A549 (cell line): ENCODE data around the gene BMX. TPM values are rescaled to one million over a fixed set of nuclear protein-coding genes. Genes with fewer than 3 reads are reported as not detected.

Experiments
- ATAC-seq, 2 experiments: fragments of 200-7000 bp in 1 of 2; fragments of >200 bp in 1 of 2; cut with Nextera tagmentation in 1 of 2; cut with Tn5 transposase in 1 of 2; 3 replicates each; pipeline versions ENCODE4 v1.8.0 to v1.9.1; 2018 to 2020; ENCODE audit warnings: mild to moderate bottlenecking in 1 of 2, moderate library complexity in 1 of 2
- CTCF ChIA-PET: fragments of 300-600 bp; sonication (Branson Sonifier 250); formaldehyde crosslinking; extraction: SDS; loops from one replicate; lab custom pipeline; 2021; ENCODE audit warnings: antibody characterized with exemption, inconsistent platforms; lab: Yijun Ruan, JAX
- POLR2A ChIA-PET: fragments of 350-600 bp; formaldehyde crosslinking; extraction: SDS; loops from one replicate; lab custom pipeline; 2021; ENCODE audit warnings: antibody characterized with exemption, inconsistent platforms; lab: Yijun Ruan, JAX
- DNase-seq, 2 experiments: peaks; one replicate each; pipeline versions ENCODE4 v3.0.0 to v3.0.0-alpha.2; 2011 to 2016; ENCODE audit warnings: low read depth in 1 of 2, low spot score in 1 of 2
- FAIRE-seq: peaks from 2 replicates; lab custom pipeline; 2011; peaks lifted over from hg19 to GRCh38; lab: Jason Lieb, UNC
- H3K27ac ChIP-seq, 2 experiments: fragments of >200 bp; sonication (Bioruptor Twin); formaldehyde crosslinking; 3 replicates each; pipeline ENCODE4 v1.5.1; 2016 to 2017
- H3K4me1 ChIP-seq: fragments of >200 bp; sonication (Bioruptor Twin); formaldehyde crosslinking; 3 replicates; pipeline ENCODE4 v1.6.1; 2016
- H3K4me2 ChIP-seq: fragments of >200 bp; sonication (Bioruptor Twin); formaldehyde crosslinking; 3 replicates; pipeline ENCODE4 v1.6.1; 2016
- H3K4me3 ChIP-seq: fragments of >200 bp; sonication (Bioruptor Twin); formaldehyde crosslinking; 3 replicates; pipeline ENCODE4 v1.5.1; 2016
- H3K9me3 ChIP-seq: fragments of >200 bp; sonication (Bioruptor Twin); formaldehyde crosslinking; 3 replicates; pipeline ENCODE4 v1.6.1; 2016
- CBX2 ChIP-seq: fragments of 200-600 bp; sonication (generic); IDR thresholded peaks from 2 replicates; pipeline ENCODE4 v1.6.1; 2016; ENCODE audit warnings: low read depth, mild to moderate bottlenecking, borderline replicate concordance
- CEBPB ChIP-seq, 2 experiments: fragments of >200 bp in 1 of 2; sonication (Bioruptor Twin) in 1 of 2; formaldehyde crosslinking in 1 of 2; IDR thresholded peaks; 2 replicates each; pipeline ENCODE4 v1.6.1; 2012 to 2016
- E2F6 ChIP-seq: IDR thresholded peaks from 2 replicates; pipeline ENCODE4 v1.6.1; 2012; ENCODE audit warnings: low read depth, borderline replicate concordance
- EHF ChIP-seq: fragments of 250-450 bp; sonication (Bioruptor Pico); IDR thresholded peaks from 2 replicates; pipeline ENCODE4 v1.5.0; 2020; ENCODE audit warnings: mild to moderate bottlenecking
- EP300 ChIP-seq, 2 experiments: fragments of >200 bp; sonication (Bioruptor Twin); formaldehyde crosslinking; IDR thresholded peaks; 2 replicates in 1 of 2; 3 replicates in 1 of 2; pipeline ENCODE4 v1.6.1; 2016 to 2017
- FOSB ChIP-seq: fragments of 250-450 bp; sonication (Bioruptor Pico); IDR thresholded peaks from 2 replicates; pipeline ENCODE4 v1.5.0; 2020; ENCODE audit warnings: mild to moderate bottlenecking, moderate library complexity
- FOSL2 ChIP-seq, 2 experiments: fragments of 450-650 bp in 1 of 2; fragments of >200 bp in 1 of 2; sonication (Bioruptor Twin) in 1 of 2; formaldehyde crosslinking; IDR thresholded peaks; 2 replicates each; pipeline versions ENCODE4 v1.5.0 to v1.6.1; 2016 to 2020; ENCODE audit warnings: mild to moderate bottlenecking in 1 of 2, moderate library complexity in 1 of 2
- FOXS1 ChIP-seq: fragments of 250-450 bp; sonication (Bioruptor Pico); IDR thresholded peaks from 2 replicates; pipeline ENCODE4 v1.5.0; 2020; ENCODE audit warnings: mild to moderate bottlenecking, moderate library complexity
- HES2 ChIP-seq: fragments of >200 bp; sonication (Bioruptor Twin); formaldehyde crosslinking; IDR thresholded peaks from 2 replicates; pipeline ENCODE4 v1.6.1; 2016
- HOXA7 ChIP-seq: fragments of 250-450 bp; sonication (Bioruptor Pico); IDR thresholded peaks from 2 replicates; pipeline ENCODE4 v1.5.0; 2020; ENCODE audit warnings: mild to moderate bottlenecking, moderate library complexity
- JUNB ChIP-seq: fragments of >200 bp; sonication (Bioruptor Twin); formaldehyde crosslinking; IDR thresholded peaks from 2 replicates; pipeline ENCODE4 v1.6.1; 2016
- MAZ ChIP-seq: fragments of 150-350 bp; IDR thresholded peaks from 2 replicates; pipeline ENCODE4 v1.6.1; 2014; ENCODE audit warnings: antibody characterized with exemption, low read depth, low read length, borderline replicate concordance
- NFE2L2 ChIP-seq: fragments of 150-350 bp; conservative IDR thresholded peaks from 2 replicates; pipeline ENCODE4 v1.6.1; 2014; ENCODE audit warnings: low read length
- NPAS2 ChIP-seq: fragments of 250-450 bp; sonication (Bioruptor Pico); IDR thresholded peaks from 2 replicates; pipeline ENCODE4 v1.8.0; 2022; ENCODE audit warnings: mild to moderate bottlenecking, moderate library complexity, borderline replicate concordance
- NR3C1 ChIP-seq: fragments of >200 bp; sonication (Bioruptor Twin); formaldehyde crosslinking; IDR thresholded peaks from 3 replicates; pipeline ENCODE4 v1.6.1; 2017
- POLR2A ChIP-seq: IDR thresholded peaks from 2 replicates; pipeline ENCODE4 v1.6.1; 2012; ENCODE audit warnings: mild to moderate bottlenecking, low read length
- POLR2AphosphoS2 ChIP-seq: conservative IDR thresholded peaks from 2 replicates; pipeline ENCODE4 v1.6.1; 2012; ENCODE audit warnings: low read length, improper control_type of control experiment, inconsistent platforms
- RARB ChIP-seq: fragments of 250-450 bp; sonication (Bioruptor Pico); IDR thresholded peaks from 2 replicates; pipeline ENCODE4 v1.8.0; 2021; ENCODE audit warnings: mild to moderate bottlenecking, moderate library complexity
- REST ChIP-seq: fragments of 200-600 bp; sonication (generic); IDR thresholded peaks from 2 replicates; pipeline ENCODE4 v1.6.1; 2016; ENCODE audit warnings: antibody characterized with exemption, mild to moderate bottlenecking, moderate library complexity
- SMC3 ChIP-seq: fragments of >200 bp; sonication (Bioruptor Twin); formaldehyde crosslinking; IDR thresholded peaks from 3 replicates; pipeline ENCODE4 v1.6.1; 2018; ENCODE audit warnings: inconsistent platforms
- TFCP2L1 ChIP-seq: fragments of 250-450 bp; sonication (Bioruptor Pico); IDR thresholded peaks from 2 replicates; pipeline ENCODE4 v1.5.0; 2021; ENCODE audit warnings: mild to moderate bottlenecking
- TP53 ChIP-seq: fragments of 250-450 bp; sonication (Bioruptor Pico); IDR thresholded peaks from 2 replicates; pipeline ENCODE4 v1.5.0; 2021; ENCODE audit warnings: mild to moderate bottlenecking, moderate library complexity
- ZC3H11A ChIP-seq: fragments of 450-650 bp; IDR thresholded peaks from 2 replicates; pipeline ENCODE4 v1.6.1; 2014; ENCODE audit warnings: antibody characterized with exemption, mild to moderate bottlenecking
- ZNF302 ChIP-seq: fragments of 250-450 bp; sonication (Bioruptor Pico); IDR thresholded peaks from 2 replicates; pipeline ENCODE4 v1.9.0; 2021; ENCODE audit warnings: inconsistent platforms, mild to moderate bottlenecking, moderate library complexity
- WGBS: methylation state at CpG from one replicate; pipeline ENCODE4 v1.1.6; 2017; ENCODE audit errors: missing lambda C conversion rate; 5-methylcytosine and 5-hydroxymethylcytosine counted together
- polyA plus RNA-seq, 4 experiments: library from polyadenylated mRNA; depleted of rRNA in 3 of 4; stranded (reverse); fragments of >200 nt; fragmentation: RNase III in 1 of 4; extraction: RNeasy Plus Mini Kit Qiagen cat#74134 plus additional on column Dnase treatment in 1 of 4; gene quantifications; 2 replicates in 3 of 4; 3 replicates in 1 of 4; pipeline ENCODE4 v1.2.3, GENCODE V29; 2011 to 2017
- TF ChIP-seq, protein P1 (sequence below): fragments of 450-650 bp; IDR thresholded peaks from 2 replicates; pipeline ENCODE4 v1.6.1; 2014; ENCODE audit warnings: antibody characterized with exemption
- TF ChIP-seq, protein P2 (sequence below): fragments of 250-450 bp; sonication (Bioruptor Pico); IDR thresholded peaks from 2 replicates; pipeline ENCODE4 v1.5.0; 2020; ENCODE audit warnings: low read depth, mild to moderate bottlenecking, moderate library complexity

Gene BMX
- polyA plus RNA-seq, 2 of the 4 experiments (the other 2 are of a cell fraction): not detected

DNA sequence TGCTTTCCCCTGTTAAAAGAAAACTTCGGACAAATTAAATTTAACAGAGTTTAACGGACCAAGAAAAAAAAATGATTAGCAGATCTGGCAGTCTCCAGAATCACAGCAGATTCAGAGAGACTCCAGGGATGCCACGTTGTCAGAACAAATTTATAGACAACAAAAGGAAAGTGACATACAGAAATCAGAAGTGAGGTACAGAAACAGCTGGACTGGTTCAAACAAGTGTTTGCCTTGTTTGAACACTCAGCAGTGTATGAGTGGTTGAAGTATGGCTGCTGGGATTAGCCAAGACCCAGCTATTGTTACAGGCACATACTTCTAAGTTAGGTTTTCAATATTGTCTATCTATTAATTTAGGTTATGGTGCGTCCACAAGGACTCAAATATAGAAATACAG lies 26.6 kb upstream of the BMX start:
- CTCF ChIA-PET: no interaction called here
- ATAC-seq (no peak), DNase-seq (no peak), FAIRE-seq (peak; percentile 54)
- Histone ChIP-seq H3K4me1 (peaks cover 12% of the 10 kb centered on the region), H3K27ac (no peak overlapping the region), H3K4me2 (no peak overlapping the region), H3K4me3 (no peak overlapping the region), H3K9me3 (no peaks in the 10 kb centered on the region)
- POLR2A ChIA-PET: no interaction called here
- 94% methylated on average over 4 of the region's 4 CpGs for WGBS
- TF ChIP-seq HES2 (no peak), NFE2L2 (no peak), NPAS2 (no peak), FOSL2 (IDR thresholded peaks at IDR 0.05) (no peak), FOSL2 (CRISPR knock-in tag; IDR thresholded peaks at IDR 0.05) (no peak), CBX2 (no peak), TP53 (CRISPR knock-in tag) (no peak), POLR2AphosphoS2 (no peak), RARB (CRISPR knock-in tag) (no peak), POLR2A (no peak), JUNB (no peak)

DNA sequence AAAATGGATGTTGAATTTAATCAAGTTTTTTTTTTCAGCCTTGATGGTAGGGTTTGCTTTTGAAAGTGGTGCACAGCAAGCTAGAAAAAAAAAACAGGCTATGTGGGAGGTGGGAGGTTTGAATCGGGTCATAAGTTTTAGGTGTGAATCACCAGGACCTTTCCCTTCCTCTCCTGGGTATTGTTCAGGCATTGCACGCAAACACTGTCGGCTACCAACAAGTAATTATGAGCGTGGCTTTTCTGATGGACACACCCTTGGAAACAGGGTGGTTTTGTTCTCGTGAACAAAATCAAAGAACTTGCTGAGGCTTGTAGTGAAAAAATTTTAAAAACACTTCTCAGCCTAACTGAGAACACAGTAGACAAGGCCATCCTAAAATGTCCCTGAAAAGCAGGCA lies 25.6 kb upstream of the BMX start:
- FAIRE-seq: peak; percentile 7
- Histone ChIP-seq H3K4me1 (peaks cover 12% of the 10 kb centered on the region), H3K4me3 (no peak overlapping the region), H3K9me3 (no peaks in the 10 kb centered on the region), H3K4me2 (no peak overlapping the region), H3K27ac (no peak overlapping the region)
- no peak for DNase-seq
- no peak for ATAC-seq
- ChIA-PET POLR2A (no interaction called here), CTCF (interaction anchor here (0.8 kb wide), 1 partner anchor 19 kb away, joined by 3 read pairs; no protein-coding TSS in a partner anchor)
- TF ChIP-seq EHF (no peak), MAZ (no peak), CEBPB (IDR thresholded peaks at IDR 0.05) (no peak), EP300 (IDR thresholded peaks at IDR 0.05) (no peak), POLR2AphosphoS2 (no peak), TP53 (CRISPR knock-in tag) (no peak), REST (no peak), FOXS1 (CRISPR knock-in tag) (no peak), ZNF302 (CRISPR knock-in tag) (no peak), NR3C1 (no peak), SMC3 (no peak), E2F6 (no peak), TFCP2L1 (CRISPR knock-in tag) (no peak), ZC3H11A (no peak), FOSB (no peak), RARB (CRISPR knock-in tag) (no peak), HES2 (no peak), HOXA7 (no peak)
- TF ChIP-seq, protein P1, sequence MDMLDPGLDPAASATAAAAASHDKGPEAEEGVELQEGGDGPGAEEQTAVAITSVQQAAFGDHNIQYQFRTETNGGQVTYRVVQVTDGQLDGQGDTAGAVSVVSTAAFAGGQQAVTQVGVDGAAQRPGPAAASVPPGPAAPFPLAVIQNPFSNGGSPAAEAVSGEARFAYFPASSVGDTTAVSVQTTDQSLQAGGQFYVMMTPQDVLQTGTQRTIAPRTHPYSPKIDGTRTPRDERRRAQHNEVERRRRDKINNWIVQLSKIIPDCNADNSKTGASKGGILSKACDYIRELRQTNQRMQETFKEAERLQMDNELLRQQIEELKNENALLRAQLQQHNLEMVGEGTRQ: no peak
- TF ChIP-seq, protein P2, sequence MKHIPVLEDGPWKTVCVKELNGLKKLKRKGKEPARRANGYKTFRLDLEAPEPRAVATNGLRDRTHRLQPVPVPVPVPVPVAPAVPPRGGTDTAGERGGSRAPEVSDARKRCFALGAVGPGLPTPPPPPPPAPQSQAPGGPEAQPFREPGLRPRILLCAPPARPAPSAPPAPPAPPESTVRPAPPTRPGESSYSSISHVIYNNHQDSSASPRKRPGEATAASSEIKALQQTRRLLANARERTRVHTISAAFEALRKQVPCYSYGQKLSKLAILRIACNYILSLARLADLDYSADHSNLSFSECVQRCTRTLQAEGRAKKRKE: no peak
- WGBS: 87% methylated on average over 5 of the region's 5 CpGs
